DOHH2 (cell line): ENCODE results near the gene CALN1.

ENCODE experiments used
- H3F3A ChIP-seq: fragments of 200-600 bp; sonication (generic), shearing (Covaris generic); 2 replicates; pipeline ENCODE4 v1.6.0; 2016; ENCODE audit warnings: antibody characterized with exemption, mild to moderate bottlenecking; ENCODE audit not compliant: control insufficient read depth, insufficient read depth
- H3K27ac ChIP-seq: fragments of 200-600 bp; sonication (generic); 2 replicates; pipeline ENCODE4 v1.5.1; 2014; ENCODE audit warnings: low read depth, mild to moderate bottlenecking, low read length, moderate library complexity
- H3K27me3 ChIP-seq: fragments of 200-600 bp; sonication (generic); 2 replicates; pipeline ENCODE4 v1.6.1; 2014; ENCODE audit warnings: mild to moderate bottlenecking, low read length, mixed read lengths; ENCODE audit not compliant: control insufficient read depth
- H3K36me3 ChIP-seq: fragments of 200-600 bp; sonication (generic); 2 replicates; pipeline ENCODE4 v1.6.1; 2014; ENCODE audit warnings: mild to moderate bottlenecking, low read length, moderate library complexity, mixed read lengths; ENCODE audit not compliant: control insufficient read depth
- H3K4me1 ChIP-seq: fragments of 200-600 bp; sonication (generic); 2 replicates; pipeline ENCODE4 v1.6.1; 2014; ENCODE audit warnings: mild to moderate bottlenecking, low read length, mixed read lengths; ENCODE audit not compliant: control insufficient read depth
- H3K4me2 ChIP-seq: fragments of 200-600 bp; sonication (generic); 2 replicates; pipeline ENCODE4 v1.6.0; 2014; ENCODE audit warnings: mild to moderate bottlenecking, low read length, moderate library complexity
- H3K4me3 ChIP-seq: fragments of 200-600 bp; sonication (generic); 2 replicates; pipeline ENCODE4 v1.5.1; 2014; ENCODE audit warnings: mild to moderate bottlenecking, low read length, mixed read lengths
- H3K79me2 ChIP-seq: fragments of 200-600 bp; sonication (generic); 2 replicates; pipeline ENCODE4 v1.6.1; 2014; ENCODE audit warnings: mild to moderate bottlenecking, low read length, mixed read lengths; ENCODE audit not compliant: control insufficient read depth
- H3K9me2 ChIP-seq: fragments of 200-600 bp; sonication (generic); replicated peaks from 2 replicates; pipeline ENCODE4 v1.6.1; 2014; ENCODE audit warnings: mild to moderate bottlenecking, low read length, mixed read lengths; ENCODE audit not compliant: control insufficient read depth
- H3K9me3 ChIP-seq: fragments of 200-600 bp; sonication (generic); 2 replicates; pipeline ENCODE4 v1.6.1; 2014; ENCODE audit warnings: antibody characterized with exemption, low read length, mixed read lengths; ENCODE audit not compliant: control insufficient read depth, insufficient read depth
- H4K20me1 ChIP-seq: fragments of 200-600 bp; sonication (generic); 2 replicates; pipeline ENCODE4 v1.6.0; 2014; ENCODE audit warnings: low read depth, mild to moderate bottlenecking, antibody characterized with exemption, low read length, moderate library complexity; ENCODE audit not compliant: control insufficient read depth, insufficient read depth
- CTCF ChIP-seq: fragments of 200-600 bp; sonication (generic); IDR thresholded peaks from one replicate; pipeline ENCODE4 v1.5.1; 2014; ENCODE audit warnings: antibody characterized with exemption, mild to moderate bottlenecking, low read depth, low read length; ENCODE audit not compliant: poor library complexity, severe bottlenecking
- EZH2phosphoT487 ChIP-seq: fragments of 200-600 bp; sonication (generic); IDR thresholded peaks from 2 replicates; pipeline ENCODE4 v1.6.1; 2017; ENCODE audit warnings: borderline replicate concordance, mild to moderate bottlenecking, antibody characterized with exemption, low read length, moderate library complexity, mixed read lengths

The CALN1 gene

GRCh38 chr7:72292794-72293193, 119.3 kb downstream of the CALN1 start:
- H3K9me2 ChIP-seq: no peaks in the 10 kb centered on the region; the same call in 1 of the 2 replicates
- H3K79me2 ChIP-seq: no peaks in the 10 kb centered on the region
- no peak overlapping the region for H3K4me2 ChIP-seq
- H3K9me3 ChIP-seq: no peaks in the 10 kb centered on the region
- H3F3A ChIP-seq: no peaks in the 10 kb centered on the region
- no peaks in the 10 kb centered on the region for H4K20me1 ChIP-seq
- H3K27ac ChIP-seq: no peak overlapping the region
- H3K36me3 ChIP-seq: no peaks in the 10 kb centered on the region
- H3K4me1 ChIP-seq: no peaks in the 10 kb centered on the region
- H3K4me3 ChIP-seq: no peak overlapping the region
- H3K27me3 ChIP-seq: no peaks in the 10 kb centered on the region
- TF ChIP-seq CTCF (no peak), EZH2phosphoT487 (no peak)

- Histone ChIP-seq H3K9me3 (no peaks in the 10 kb centered on the region), H3K4me1 (no peaks in the 10 kb centered on the region), H3K9me2 (no peaks in the 10 kb centered on the region; the same call in 1 of the 2 replicates), H4K20me1 (no peaks in the 10 kb centered on the region), H3K27me3 (no peaks in the 10 kb centered on the region), H3F3A (no peaks in the 10 kb centered on the region), H3K36me3 (no peaks in the 10 kb centered on the region), H3K27ac (no peak overlapping the region), H3K4me2 (no peak overlapping the region), H3K4me3 (no peak overlapping the region), H3K79me2 (no peaks in the 10 kb centered on the region)
- TF ChIP-seq EZH2phosphoT487: no peak
- TF ChIP-seq CTCF: no peak
Measured at GRCh38 chr7:72292118-72292517, 120.0 kb downstream of the CALN1 start.

- H3K27ac ChIP-seq: no peak overlapping the region
- no peaks in the 10 kb centered on the region for H3K27me3 ChIP-seq
Measured at GRCh38 chr7:72286519-72286918, 125.6 kb downstream of the CALN1 start.

More at GRCh38 chr7:72286519-72286918, 125.6 kb downstream of the CALN1 start:
- H3K9me3 ChIP-seq: no peaks in the 10 kb centered on the region
- H3K36me3 ChIP-seq: no peaks in the 10 kb centered on the region
- no peak for TF ChIP-seq EZH2phosphoT487
- TF ChIP-seq CTCF: no peak
- H3K9me2 ChIP-seq: no peaks in the 10 kb centered on the region; the same call in none of the 2 replicates
- H3K79me2 ChIP-seq: no peaks in the 10 kb centered on the region
- H3K4me3 ChIP-seq: no peak overlapping the region
- H3F3A ChIP-seq: no peaks in the 10 kb centered on the region
- no peak overlapping the region for H3K4me2 ChIP-seq
- H4K20me1 ChIP-seq: no peaks in the 10 kb centered on the region
- no peaks in the 10 kb centered on the region for H3K4me1 ChIP-seq
